HG03432 (cell line): Measurements from ENCODE around the gene ANKRD16.

Experiments used
- ATAC-seq: cut with Tn5 transposase; IDR thresholded peaks from one replicate; pipeline ENCODE4 v1.9.1; 2021; ENCODE audit warnings: mild to moderate bottlenecking, moderate library complexity; ENCODE audit not compliant: unreplicated experiment

The ANKRD16 gene

GRCh38 chr10:5812283-5813090 lies 77.2 kb downstream of the ANKRD16 start:
- ATAC-seq = peak; percentile 31
